Tibial artery (tissue), 4 donors: ENCODE measurements around the gene SIGLEC7.

Experiments
- DNase-seq, 2 donors: peaks; one replicate each; pipeline ENCODE4 v3.0.0-alpha.2; 2019
- H3K27ac ChIP-seq, 2 donors: fragments of 200-600 bp; sonication (generic) in 1 of 2; 1 replicate in 1 of 2; 2 replicates in 1 of 2; pipeline ENCODE4 v1.5.1; 2018 to 2019; ENCODE audit warnings: mild to moderate bottlenecking in 1 of 2
- H3K27me3 ChIP-seq, 2 donors: fragments of 200-600 bp; sonication (generic) in 1 of 2; one replicate each; pipeline versions ENCODE4 v1.5.1 to v1.6.0; 2016 to 2019
- H3K36me3 ChIP-seq, 3 donors: fragments of 200-600 bp; sonication (generic) in 2 of 3; one replicate each; pipeline ENCODE4 v1.5.1; 2016 to 2019; ENCODE audit warnings: mild to moderate bottlenecking in 2 of 3
- H3K4me1 ChIP-seq, 4 donors: fragments of 200-600 bp; sonication (generic) in 2 of 4; 1 replicate in 3 of 4; 2 replicates in 1 of 4; pipeline ENCODE4 v1.5.1; 2016 to 2019
- H3K4me3 ChIP-seq, 2 donors: fragments of 200-600 bp; sonication (generic) in 1 of 2; 1 replicate in 1 of 2; 2 replicates in 1 of 2; pipeline ENCODE4 v1.5.1; 2018 to 2019; ENCODE audit warnings: mild to moderate bottlenecking in 2 of 2
- H3K9me3 ChIP-seq, 3 donors: fragments of 200-600 bp; sonication (generic) in 1 of 3; one replicate each; pipeline ENCODE4 v1.5.1; 2016 to 2019
- intact Hi-C: fragments of 100-400 bp; cut with DNase I; formaldehyde crosslinking; loops from one replicate; pipeline ENCODE4 v1.15.0; 2023; ENCODE audit warnings: low total_unique reads
- TF ChIP-seq, protein P1 (sequence below), 2 experiments: fragments of 200-600 bp in 1 of 2; fragments of 450-650 bp in 1 of 2; IDR thresholded peaks; one replicate each; pipeline ENCODE4 v1.5.1; 2017 to 2019; ENCODE audit warnings: antibody characterized with exemption in 2 of 2, mild to moderate bottlenecking in 1 of 2, moderate library complexity in 1 of 2

The SIGLEC7 gene

DNA sequence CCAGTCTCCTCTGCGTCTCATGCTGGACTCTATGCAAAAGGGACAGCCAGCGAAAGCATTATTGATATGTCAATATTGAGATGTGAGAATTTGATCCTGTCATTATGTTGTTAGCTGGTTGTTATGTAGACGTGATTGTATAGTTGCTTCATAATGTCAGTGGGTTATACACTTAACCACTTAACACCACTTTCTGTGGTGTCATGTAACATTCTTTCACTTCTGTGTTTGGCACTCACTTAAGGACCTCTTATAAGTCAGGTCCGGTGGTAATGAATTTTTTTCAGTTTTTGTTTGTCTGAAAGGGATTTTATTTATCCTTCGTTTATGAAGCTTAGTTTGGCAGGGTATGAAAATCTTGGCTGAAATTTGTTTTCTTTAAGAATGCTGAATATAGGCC is 7.1 kb upstream of the SIGLEC7 start:
- Histone ChIP-seq H3K4me3 (no peak overlapping the region), H3K27me3 (peaks cover 0 to 19% of the 10 kb centered on the region in 2 donors), H3K4me1 (peaks cover 0 to 3% (median 0%) of the 10 kb centered on the region in 4 donors), H3K9me3 (no peaks in the 10 kb centered on the region), H3K36me3 (no peaks in the 10 kb centered on the region), H3K27ac (no peak overlapping the region)
- intact Hi-C loops: no loop called here
- TF ChIP-seq, protein P1, sequence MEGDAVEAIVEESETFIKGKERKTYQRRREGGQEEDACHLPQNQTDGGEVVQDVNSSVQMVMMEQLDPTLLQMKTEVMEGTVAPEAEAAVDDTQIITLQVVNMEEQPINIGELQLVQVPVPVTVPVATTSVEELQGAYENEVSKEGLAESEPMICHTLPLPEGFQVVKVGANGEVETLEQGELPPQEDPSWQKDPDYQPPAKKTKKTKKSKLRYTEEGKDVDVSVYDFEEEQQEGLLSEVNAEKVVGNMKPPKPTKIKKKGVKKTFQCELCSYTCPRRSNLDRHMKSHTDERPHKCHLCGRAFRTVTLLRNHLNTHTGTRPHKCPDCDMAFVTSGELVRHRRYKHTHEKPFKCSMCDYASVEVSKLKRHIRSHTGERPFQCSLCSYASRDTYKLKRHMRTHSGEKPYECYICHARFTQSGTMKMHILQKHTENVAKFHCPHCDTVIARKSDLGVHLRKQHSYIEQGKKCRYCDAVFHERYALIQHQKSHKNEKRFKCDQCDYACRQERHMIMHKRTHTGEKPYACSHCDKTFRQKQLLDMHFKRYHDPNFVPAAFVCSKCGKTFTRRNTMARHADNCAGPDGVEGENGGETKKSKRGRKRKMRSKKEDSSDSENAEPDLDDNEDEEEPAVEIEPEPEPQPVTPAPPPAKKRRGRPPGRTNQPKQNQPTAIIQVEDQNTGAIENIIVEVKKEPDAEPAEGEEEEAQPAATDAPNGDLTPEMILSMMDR (IDR thresholded peaks at IDR 0.05): no peak
- DNase-seq: no peak

DNA sequence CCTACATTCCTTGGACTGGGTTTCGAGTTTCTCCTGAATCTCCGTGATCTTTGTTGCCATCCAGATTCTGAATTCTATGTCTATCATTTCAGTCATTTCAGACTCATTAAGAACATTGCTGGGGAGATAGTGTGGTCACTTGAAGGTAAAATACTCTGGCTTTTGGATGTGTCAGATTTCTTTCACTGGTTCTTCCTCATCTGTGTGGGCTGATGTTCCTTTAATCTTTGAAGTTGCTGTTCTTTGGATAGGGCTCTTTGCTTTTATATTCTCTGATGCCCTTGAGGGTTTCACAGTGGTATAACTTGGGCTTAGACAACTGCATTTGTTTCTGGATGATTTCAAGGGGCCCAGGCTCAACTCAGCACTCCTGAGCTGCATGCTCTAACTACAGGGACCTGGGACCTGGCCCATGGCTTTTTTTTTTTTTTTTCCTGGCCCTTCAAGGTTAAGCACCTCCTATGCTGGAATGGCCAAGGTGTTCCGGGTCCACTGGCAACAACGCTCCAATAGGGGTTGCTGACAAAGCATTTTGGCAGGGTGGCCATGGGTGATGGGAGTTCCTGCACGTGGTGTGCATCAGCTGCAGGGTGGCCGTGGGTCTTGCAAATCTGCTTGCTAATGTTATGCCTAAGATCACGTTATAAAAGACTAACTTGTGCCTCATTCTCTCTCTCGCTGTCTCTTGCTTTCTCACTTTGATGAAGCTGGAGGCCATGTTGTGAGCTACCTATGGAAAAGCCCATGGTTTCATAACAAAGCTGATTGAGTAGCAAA is 5.9 kb upstream of the SIGLEC7 start:
- Histone ChIP-seq H3K27ac (no peak overlapping the region), H3K9me3 (no peaks in the 10 kb centered on the region), H3K4me3 (no peak overlapping the region), H3K36me3 (no peaks in the 10 kb centered on the region), H3K27me3 (peaks cover 0 to 17% of the 10 kb centered on the region in 2 donors), H3K4me1 (peaks cover 0 to 3% (median 0%) of the 10 kb centered on the region in 4 donors)
- TF ChIP-seq, protein P1 (IDR thresholded peaks at IDR 0.05): no peak
- intact Hi-C loops: no loop called here
- peak in 1 of 2 donors; percentile 59 for DNase-seq

DNA sequence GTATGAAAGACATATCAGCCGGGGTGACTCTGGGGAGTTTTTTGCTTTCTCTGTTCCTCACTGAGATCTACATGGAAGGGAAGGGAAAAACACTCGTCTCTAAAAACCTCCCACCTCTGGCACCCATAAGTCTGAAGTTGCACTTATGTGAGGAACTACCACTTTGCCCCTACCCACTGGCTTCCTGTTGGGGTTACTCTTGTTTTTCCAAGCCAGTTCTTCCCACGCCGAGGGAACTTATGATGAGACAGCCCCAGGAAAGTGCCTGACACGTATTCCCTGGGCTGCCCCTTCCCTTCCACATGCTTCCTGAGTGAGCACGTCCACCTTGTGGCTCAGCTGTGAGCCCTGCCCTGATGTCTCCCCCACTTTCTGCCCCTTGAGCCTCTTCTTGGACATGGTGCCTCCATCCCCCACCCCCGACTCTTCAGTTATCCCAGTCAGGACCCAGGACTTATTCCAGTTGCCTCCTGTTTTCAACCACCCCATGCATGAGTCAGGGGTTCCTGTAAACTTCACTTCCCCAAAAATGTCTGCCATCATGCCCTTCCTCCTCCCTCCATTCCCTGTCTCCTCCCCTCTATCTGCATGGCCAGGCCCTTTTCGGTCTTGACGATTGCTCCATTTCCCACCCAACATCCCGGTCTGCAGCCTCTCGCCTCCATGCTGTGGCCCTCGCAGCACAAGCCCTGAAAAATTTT is 5.1 kb upstream of the SIGLEC7 start:
- peaks cover 0 to 3% (median 0%) of the 10 kb centered on the region in 4 donors for H3K4me1 ChIP-seq
- intact Hi-C loops: no loop called here
- H3K27ac ChIP-seq: no peak overlapping the region
- TF ChIP-seq, protein P1 (IDR thresholded peaks at IDR 0.05): no peak
- H3K27me3 ChIP-seq: peaks cover 0 to 24% of the 10 kb centered on the region in 2 donors
- H3K9me3 ChIP-seq: no peaks in the 10 kb centered on the region
- no peak overlapping the region for H3K4me3 ChIP-seq
- H3K36me3 ChIP-seq: no peaks in the 10 kb centered on the region
- peak; percentile 52 to 71 for DNase-seq

DNA sequence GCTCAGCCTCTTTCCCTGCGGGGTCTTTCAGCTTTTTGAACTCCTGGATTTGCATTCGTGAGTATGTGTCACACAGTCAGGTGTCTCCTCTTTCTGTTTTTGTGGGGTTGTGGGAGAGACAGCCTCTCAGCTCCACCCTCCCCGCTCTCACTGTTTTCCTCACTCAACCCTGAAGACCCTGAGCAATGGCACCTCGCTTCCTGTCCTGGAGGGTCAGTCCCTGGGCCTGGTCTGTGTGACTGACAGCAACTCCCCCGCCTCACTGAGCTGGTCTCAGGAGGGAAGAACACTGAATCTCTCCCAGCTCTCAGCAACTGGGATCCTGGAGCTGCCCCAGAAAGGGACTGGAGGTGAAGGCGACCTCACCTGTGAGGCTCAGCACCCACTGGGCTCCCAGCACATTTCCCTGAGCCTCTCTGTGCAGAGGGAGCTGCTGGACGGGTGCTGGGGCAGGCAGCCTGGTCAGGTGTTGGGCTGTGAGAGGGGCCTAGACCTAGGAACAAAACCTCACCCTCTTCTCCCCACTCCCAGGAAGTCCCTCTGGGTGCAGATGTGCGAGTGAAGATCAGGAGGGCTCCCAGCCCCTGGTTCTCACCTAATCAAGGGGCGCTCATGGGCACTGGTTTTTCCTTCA is 4.2 kb upstream of the SIGLEC7 start:
- Histone ChIP-seq H3K27ac (no peak overlapping the region), H3K9me3 (no peaks in the 10 kb centered on the region), H3K27me3 (peaks cover 0 to 28% of the 10 kb centered on the region in 2 donors), H3K4me1 (no peaks in the 10 kb centered on the region), H3K4me3 (no peak overlapping the region), H3K36me3 (no peaks in the 10 kb centered on the region)
- intact Hi-C loops: no loop called here
- peak in 1 of 2 donors; percentile 27 for DNase-seq
- TF ChIP-seq, protein P1 (IDR thresholded peaks at IDR 0.05): no peak

DNA sequence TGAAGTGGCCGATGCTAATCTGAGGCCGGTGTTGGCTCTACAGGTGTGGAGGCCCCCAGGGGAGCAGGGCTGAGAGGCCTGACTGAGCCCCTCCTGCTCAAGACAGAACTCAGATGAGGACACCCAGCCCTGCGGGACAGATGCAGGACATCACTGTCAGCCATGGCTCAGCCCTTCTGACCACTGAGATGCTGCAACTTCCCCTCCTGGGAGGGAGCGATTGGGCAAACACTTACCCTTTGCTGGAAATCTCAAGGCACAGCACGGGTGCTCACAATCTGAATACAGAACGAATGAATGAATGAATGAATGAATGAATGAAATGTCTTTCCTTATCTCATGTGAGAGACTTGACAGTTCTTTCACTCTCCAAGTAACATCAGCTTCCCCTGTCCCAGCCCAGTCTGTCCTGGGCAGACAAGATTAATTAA is 3.5 kb upstream of the SIGLEC7 start:
- intact Hi-C loops: no loop called here
- DNase-seq: peak; percentile 61 to 72
- Histone ChIP-seq H3K36me3 (no peaks in the 10 kb centered on the region), H3K4me1 (no peaks in the 10 kb centered on the region), H3K4me3 (no peak overlapping the region), H3K27ac (no peak overlapping the region), H3K27me3 (peaks cover 0 to 28% of the 10 kb centered on the region in 2 donors), H3K9me3 (no peaks in the 10 kb centered on the region)
- TF ChIP-seq, protein P1 (IDR thresholded peaks at IDR 0.05): no peak
